Germinal center (tissue), 1 donor: ENCODE data around the gene PRAMEF25.
"Not testable (repeated sequence)": the region's sequence is repeated elsewhere in the genome, so short reads cannot be mapped to it uniquely, and the experiment has no call there.

Experiments
- DNase-seq: peaks from one replicate; pipeline ENCODE4 v3.0.0; 2012; ENCODE audit warnings: mixed read lengths, low spot score

PRAMEF25 gene

DNA sequence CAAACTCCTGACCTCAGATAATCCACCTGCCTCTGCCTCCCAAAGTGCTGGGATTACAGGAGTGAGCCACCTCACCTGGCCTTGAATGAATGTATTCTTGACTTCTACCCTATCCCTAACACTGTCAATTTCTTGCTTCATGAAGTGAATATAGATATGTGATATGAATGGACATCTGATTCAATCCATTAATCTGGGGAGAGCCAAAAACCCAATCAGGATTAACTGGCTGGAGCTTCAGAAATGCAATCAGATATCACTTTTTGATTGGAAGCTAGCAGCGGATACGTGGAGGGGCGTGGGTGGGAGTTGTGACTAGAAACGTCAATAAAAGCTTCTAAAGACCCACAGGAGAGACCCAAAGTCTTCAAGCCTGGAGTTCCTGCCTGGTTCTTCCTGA is at the start of gene PRAMEF25:
Gene PRAMEF25 (plus strand): TSS at position 301 of the 400 bp plus-strand sequence. CDS start 2,920 bp downstream, outside the sequence.
- not testable (repeated sequence) for DNase-seq

DNA sequence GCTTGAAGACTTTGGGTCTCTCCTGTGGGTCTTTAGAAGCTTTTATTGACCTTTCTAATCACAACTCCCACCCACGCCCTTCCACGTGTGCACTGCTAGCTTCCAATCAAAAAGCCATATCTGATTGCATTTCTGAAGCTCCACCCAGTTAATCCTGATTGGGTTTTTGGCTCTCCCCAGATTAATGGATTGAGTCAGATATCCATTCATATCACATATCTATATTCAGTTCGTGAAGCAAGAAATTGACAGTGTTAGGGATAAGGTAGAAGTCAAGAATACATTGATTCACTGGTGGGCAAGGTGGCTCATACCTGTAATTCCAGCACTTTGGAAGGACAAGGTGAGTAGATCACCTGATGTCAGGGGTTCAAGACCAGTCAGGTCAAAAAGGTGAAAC is 14.1 kb upstream of the PRAMEF25 start, which contains the start of gene PRAMEF27:
Gene PRAMEF27 (minus strand): TSS at position 101 of the 400 bp plus-strand sequence. CDS start 2,916 bp downstream, outside the sequence.
- DNase-seq: not testable (repeated sequence)

DNA sequence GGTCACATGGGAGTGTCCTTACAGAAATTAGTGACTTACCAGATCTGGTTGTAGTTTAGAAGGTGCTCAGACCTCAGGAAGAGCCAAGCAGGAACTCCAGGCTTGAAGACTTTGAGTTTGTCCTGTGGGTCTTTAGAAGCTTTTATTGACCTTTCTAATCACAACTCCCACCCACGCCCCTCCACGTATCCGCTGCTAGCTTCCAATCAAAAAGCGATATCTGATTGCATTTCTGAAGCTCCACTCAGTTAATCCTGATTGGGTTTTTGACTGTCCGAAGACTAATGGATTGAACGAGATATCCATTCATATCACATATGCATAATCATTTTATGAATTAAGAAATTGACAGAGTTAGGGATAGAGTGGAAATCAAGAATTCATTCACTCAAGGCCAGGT is 46.2 kb downstream of the PRAMEF25 start, which contains the start of gene HNRNPCL2:
Gene HNRNPCL2 (minus strand): TSS at position 101 of the 400 bp plus-strand sequence. CDS start 454 bp downstream, outside the sequence.
- not testable (repeated sequence) for DNase-seq
